GM12875 (cell line): Measurements from ENCODE around the gene CHD6.

ENCODE experiments used
- H3K4me3 ChIP-seq: one replicate; pipeline ENCODE4 v1.5.1; 2011; ENCODE audit warnings: low read depth, low read length, control low read depth
- TF ChIP-seq, protein P1 (sequence below): IDR thresholded peaks from 2 replicates; pipeline ENCODE4 v1.5.1; 2011; ENCODE audit warnings: low read depth, mild to moderate bottlenecking, control low read depth, inconsistent platforms, low read length, moderate library complexity, borderline replicate concordance; ENCODE audit not compliant: insufficient read depth

Gene CHD6, protein sequence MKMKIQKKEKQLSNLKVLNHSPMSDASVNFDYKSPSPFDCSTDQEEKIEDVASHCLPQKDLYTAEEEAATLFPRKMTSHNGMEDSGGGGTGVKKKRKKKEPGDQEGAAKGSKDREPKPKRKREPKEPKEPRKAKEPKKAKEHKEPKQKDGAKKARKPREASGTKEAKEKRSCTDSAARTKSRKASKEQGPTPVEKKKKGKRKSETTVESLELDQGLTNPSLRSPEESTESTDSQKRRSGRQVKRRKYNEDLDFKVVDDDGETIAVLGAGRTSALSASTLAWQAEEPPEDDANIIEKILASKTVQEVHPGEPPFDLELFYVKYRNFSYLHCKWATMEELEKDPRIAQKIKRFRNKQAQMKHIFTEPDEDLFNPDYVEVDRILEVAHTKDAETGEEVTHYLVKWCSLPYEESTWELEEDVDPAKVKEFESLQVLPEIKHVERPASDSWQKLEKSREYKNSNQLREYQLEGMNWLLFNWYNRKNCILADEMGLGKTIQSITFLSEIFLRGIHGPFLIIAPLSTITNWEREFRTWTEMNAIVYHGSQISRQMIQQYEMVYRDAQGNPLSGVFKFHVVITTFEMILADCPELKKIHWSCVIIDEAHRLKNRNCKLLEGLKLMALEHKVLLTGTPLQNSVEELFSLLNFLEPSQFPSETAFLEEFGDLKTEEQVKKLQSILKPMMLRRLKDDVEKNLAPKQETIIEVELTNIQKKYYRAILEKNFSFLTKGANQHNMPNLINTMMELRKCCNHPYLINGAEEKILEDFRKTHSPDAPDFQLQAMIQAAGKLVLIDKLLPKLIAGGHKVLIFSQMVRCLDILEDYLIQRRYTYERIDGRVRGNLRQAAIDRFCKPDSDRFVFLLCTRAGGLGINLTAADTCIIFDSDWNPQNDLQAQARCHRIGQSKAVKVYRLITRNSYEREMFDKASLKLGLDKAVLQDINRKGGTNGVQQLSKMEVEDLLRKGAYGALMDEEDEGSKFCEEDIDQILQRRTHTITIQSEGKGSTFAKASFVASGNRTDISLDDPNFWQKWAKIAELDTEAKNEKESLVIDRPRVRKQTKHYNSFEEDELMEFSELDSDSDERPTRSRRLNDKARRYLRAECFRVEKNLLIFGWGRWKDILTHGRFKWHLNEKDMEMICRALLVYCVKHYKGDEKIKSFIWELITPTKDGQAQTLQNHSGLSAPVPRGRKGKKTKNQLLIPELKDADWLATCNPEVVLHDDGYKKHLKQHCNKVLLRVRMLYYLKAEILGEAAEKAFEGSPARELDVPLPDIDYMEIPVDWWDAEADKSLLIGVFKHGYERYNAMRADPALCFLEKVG (N-terminal part only)

DNA sequence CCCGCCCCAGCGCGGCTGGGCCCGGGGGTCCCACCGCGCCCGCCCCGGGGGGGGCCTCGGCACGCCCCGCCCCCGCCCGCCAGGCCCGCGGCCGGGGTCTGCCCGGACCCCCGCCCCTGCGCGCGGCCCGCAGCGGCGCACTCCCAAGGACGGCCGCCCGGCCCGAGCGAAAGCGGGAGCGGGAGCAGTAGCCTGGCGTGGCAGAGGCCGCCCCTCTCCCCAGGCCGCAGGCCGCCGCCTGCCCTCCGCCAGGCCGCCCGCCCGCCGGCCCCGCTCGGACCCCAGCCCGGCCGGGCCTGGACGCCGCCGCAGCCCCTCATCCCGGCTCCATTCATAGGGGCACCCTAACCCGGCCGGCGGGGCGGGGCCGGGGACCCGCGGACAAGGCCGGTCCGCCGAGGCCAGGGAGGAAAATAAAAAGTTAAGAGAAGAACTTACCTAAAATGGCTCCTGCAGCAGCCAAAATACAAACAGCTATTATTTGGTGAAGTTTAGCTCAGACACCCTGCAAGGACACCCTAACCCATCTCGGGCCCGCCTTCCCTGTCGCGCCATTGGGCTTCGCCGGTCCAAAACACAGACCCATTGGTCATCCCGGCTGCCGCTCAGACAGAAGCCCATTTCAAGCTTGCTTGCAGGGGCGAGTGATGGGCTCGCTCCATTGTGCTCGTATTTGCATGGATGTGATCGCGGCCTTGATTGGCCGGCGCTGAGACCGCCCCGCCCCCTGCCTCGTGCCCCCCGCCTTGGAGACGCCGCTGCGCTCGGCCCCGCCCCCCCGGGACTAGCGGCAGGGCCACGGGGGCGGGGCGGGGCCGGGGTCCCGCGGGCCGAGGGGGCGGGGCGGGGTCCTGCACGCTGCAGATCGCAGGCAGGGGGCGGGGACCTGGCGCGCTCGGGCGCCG lies at the start of gene CHD6:
Gene CHD6 (minus strand): TSS at position 476 of the 905 bp plus-strand sequence. CDS start 67,040 bp downstream, outside the sequence.
- TF ChIP-seq, protein P1, sequence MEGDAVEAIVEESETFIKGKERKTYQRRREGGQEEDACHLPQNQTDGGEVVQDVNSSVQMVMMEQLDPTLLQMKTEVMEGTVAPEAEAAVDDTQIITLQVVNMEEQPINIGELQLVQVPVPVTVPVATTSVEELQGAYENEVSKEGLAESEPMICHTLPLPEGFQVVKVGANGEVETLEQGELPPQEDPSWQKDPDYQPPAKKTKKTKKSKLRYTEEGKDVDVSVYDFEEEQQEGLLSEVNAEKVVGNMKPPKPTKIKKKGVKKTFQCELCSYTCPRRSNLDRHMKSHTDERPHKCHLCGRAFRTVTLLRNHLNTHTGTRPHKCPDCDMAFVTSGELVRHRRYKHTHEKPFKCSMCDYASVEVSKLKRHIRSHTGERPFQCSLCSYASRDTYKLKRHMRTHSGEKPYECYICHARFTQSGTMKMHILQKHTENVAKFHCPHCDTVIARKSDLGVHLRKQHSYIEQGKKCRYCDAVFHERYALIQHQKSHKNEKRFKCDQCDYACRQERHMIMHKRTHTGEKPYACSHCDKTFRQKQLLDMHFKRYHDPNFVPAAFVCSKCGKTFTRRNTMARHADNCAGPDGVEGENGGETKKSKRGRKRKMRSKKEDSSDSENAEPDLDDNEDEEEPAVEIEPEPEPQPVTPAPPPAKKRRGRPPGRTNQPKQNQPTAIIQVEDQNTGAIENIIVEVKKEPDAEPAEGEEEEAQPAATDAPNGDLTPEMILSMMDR: no peak
- H3K4me3 ChIP-seq: peak within 1 kb of the TSS; percentile 66

DNA sequence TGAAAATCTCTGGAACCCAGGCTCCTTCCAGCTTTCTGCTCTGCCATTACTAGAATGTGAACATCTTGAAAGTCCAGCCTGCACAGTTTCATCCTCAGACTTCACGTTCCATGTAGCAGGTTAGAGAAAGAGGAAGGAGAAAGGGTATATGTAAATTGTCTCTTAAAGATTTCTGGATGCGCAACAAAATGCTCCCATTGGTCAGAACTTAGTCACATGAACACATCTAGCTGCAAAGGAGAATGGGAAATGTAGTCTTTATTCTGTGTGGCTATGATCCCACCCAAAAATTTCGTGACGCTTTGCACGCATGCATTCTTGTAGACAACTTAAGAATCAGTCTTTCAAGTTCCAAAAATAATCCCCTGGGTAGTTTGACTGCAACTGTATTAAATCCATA lies 46.4 kb upstream of the CHD6 start:
- H3K4me3 ChIP-seq: no peak overlapping the region

DNA sequence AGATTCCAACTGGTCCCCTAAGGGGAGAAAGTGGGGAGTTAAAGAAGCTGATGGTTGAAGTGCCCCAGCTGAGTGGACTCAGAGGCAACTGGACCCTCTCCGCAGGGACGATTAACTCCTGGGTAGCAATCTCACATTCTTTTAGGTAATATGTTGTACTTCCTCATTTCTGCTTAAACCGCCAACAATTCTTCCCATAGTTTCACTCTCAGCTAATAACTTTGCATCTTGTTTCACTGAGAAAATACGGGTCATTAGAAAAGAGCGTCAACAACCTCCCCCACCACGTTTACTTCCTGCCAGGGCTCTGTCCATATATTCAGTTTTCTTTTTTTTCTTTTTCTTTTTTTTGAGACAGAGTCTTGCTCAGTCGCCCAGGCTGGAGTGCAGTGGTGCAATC lies 39.5 kb upstream of the CHD6 start:
- H3K4me3 ChIP-seq: no peak overlapping the region
- TF ChIP-seq, protein P1: no peak

More for the DNA sequence above, 46.4 kb upstream of the CHD6 start:
- TF ChIP-seq, protein P1: no peak

DNA sequence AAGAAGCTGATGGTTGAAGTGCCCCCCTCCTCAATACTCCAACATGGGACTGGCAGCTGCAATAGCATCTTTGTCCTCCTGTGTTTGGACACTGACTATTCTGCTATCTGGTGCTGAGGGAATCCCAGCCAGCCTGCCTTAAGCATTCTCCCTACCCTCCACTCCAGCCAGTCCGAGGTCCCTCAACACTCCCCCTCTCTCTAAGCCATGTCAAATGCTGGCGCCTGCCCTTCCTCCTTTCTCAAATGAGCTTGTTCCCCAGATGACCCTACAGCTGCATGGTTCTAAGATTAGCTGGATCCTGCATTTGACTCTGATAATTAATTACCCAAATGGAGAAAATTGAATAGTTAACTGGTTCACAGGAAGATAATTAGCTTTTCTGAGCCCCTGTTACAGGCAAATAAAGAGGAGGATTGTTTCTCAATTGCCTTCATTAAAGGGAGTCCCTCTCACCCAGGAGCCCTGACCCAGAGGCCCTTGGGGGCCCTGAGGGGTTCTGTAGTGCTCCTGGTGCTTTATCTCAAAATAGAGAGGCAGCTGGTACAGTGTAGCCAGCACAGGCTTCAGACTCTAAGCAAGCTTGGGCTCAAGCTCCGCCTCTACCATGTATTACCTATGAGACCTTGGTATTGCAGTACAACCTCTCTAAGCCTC lies 37.9 kb upstream of the CHD6 start:
- TF ChIP-seq, protein P1: no peak
- no peak overlapping the region for H3K4me3 ChIP-seq

DNA sequence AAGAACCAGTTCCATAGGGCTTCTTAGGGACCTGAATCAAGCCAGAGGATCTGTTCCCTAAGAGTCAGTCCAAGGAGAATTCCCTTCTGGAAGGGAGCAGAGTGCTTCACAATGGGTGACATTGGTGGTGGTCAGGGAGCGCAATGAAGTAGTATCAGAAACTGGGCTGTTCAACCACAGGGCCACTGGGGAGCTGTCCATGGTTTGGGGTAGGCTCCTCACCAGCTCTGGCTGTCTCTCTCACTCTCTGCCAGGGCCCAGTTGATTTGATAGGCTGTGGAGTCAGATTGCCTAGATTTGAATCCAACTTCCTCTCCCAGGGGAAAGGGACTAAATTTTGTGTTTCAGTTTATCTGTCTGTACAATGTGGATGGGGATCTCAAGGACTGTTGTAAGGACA lies 36.7 kb upstream of the CHD6 start:
- TF ChIP-seq, protein P1: no peak
- H3K4me3 ChIP-seq: no peak overlapping the region

DNA sequence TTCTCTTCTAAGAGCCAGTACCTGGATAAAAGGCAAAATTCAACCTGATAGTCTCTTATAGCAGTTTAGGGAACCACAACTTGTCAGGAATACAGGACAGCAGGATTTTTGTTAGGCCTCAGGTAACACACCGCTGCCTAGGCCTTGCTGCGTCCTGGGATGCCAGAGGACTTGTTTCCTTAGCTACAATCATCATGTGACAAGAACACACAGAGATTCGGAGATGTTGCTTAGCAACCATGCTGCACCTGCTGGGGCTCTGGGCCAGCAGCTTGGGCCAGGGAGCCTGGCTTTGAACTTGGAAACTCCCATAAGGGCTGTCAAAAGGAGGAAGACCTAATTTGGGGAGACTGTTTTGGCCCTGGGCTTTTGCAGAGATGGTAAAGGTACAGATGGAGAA lies 36.1 kb upstream of the CHD6 start:
- H3K4me3 ChIP-seq: no peak overlapping the region
- TF ChIP-seq, protein P1: no peak
